ENCODE data around the gene HDGFL2.

HDGFL2 gene

GRCh38 chr19:4487572-4487971 lies 15.5 kb downstream of the HDGFL2 start:
- no peak for TF ChIP-seq CTCF (IDR thresholded peaks at IDR 0.05; ENCODE audit: unreplicated experiment in 3 of 3)
- H3K36me3 Mint-ChIP-seq (ENCODE audit: low read depth): peaks cover 48% of the 10 kb centered on the region

GRCh38 chr19:4488496-4488895 lies 16.4 kb downstream of the HDGFL2 start:
- Mint-ChIP-seq H3K36me3 (ENCODE audit: low read depth) (peaks cover 44% of the 10 kb centered on the region), H3K4me1 (no peaks in the 10 kb centered on the region), H3K27me3 (ENCODE audit: low read depth) (peaks cover 3% of the 10 kb centered on the region), H3K9me3 (no peaks in the 10 kb centered on the region), H3K4me3 (no peak overlapping the region), H3K27ac (no peak overlapping the region)
- no peak for TF ChIP-seq CTCF (IDR thresholded peaks at IDR 0.05; ENCODE audit: unreplicated experiment in 3 of 3)

More at GRCh38 chr19:4487572-4487971, 15.5 kb downstream of the HDGFL2 start:
- no peak overlapping the region for H3K4me3 Mint-ChIP-seq
- H3K27me3 Mint-ChIP-seq (ENCODE audit: low read depth): peaks cover 3% of the 10 kb centered on the region
- no peaks in the 10 kb centered on the region for H3K9me3 Mint-ChIP-seq
- H3K4me1 Mint-ChIP-seq: no peaks in the 10 kb centered on the region
- H3K27ac Mint-ChIP-seq: no peak overlapping the region

GRCh38 chr19:4491446-4491845 lies 19.3 kb downstream of the HDGFL2 start:
- peaks cover 3% of the 10 kb centered on the region for H3K27me3 Mint-ChIP-seq (ENCODE audit: low read depth)
- H3K27ac Mint-ChIP-seq: no peak overlapping the region
- no peak for TF ChIP-seq CTCF (IDR thresholded peaks at IDR 0.05; ENCODE audit: unreplicated experiment in 3 of 3)
- no peaks in the 10 kb centered on the region for H3K9me3 Mint-ChIP-seq
- no peaks in the 10 kb centered on the region for H3K4me1 Mint-ChIP-seq
- peaks cover 40% of the 10 kb centered on the region for H3K36me3 Mint-ChIP-seq (ENCODE audit: low read depth)
- no peak overlapping the region for H3K4me3 Mint-ChIP-seq

GRCh38 chr19:4492337-4493103 lies 20.4 kb downstream of the HDGFL2 start:
- peaks cover 30% of the 10 kb centered on the region for H3K36me3 Mint-ChIP-seq (ENCODE audit: low read depth)
- H3K9me3 Mint-ChIP-seq: no peaks in the 10 kb centered on the region
- H3K4me3 Mint-ChIP-seq: no peak overlapping the region
- H3K4me1 Mint-ChIP-seq: no peaks in the 10 kb centered on the region
- H3K27ac Mint-ChIP-seq: no peak overlapping the region
- peaks cover 1% of the 10 kb centered on the region for H3K27me3 Mint-ChIP-seq (ENCODE audit: low read depth)
- no peak for TF ChIP-seq CTCF (IDR thresholded peaks at IDR 0.05; ENCODE audit: unreplicated experiment in 3 of 3)

GRCh38 chr19:4493104-4493928 lies 21.2 kb downstream of the HDGFL2 start:
- Mint-ChIP-seq H3K4me3 (no peak overlapping the region), H3K4me1 (no peaks in the 10 kb centered on the region), H3K9me3 (no peaks in the 10 kb centered on the region), H3K27me3 (ENCODE audit: low read depth) (no peaks in the 10 kb centered on the region), H3K36me3 (ENCODE audit: low read depth) (peaks cover 28% of the 10 kb centered on the region), H3K27ac (no peak overlapping the region)
- TF ChIP-seq CTCF (IDR thresholded peaks at IDR 0.05; ENCODE audit: unreplicated experiment in 3 of 3): no peak
